HPDE6-E6E7 (cell line): Measurements from ENCODE around the gene TESK2.
A peak's percentile ranks its signal among the peaks of the same experiment; 100 is the strongest.

Experiments
- DNase-seq: peaks from one replicate; pipeline ENCODE4 v3.0.0; 2011; ENCODE audit warnings: missing footprints; ENCODE audit errors: extremely low spot score

Gene TESK2

GRCh38 chr1:45304311-45305081 lies 186.5 kb downstream of the TESK2 start:
- no peak for DNase-seq

- peak; percentile 95 for DNase-seq
These were observed 187.2 kb downstream of the TESK2 start for GRCh38 chr1:45303520-45304310.

GRCh38 chr1:45302505-45303150 lies 188.3 kb downstream of the TESK2 start:
- DNase-seq = no peak

GRCh38 chr1:45300669-45300997 lies 190.3 kb downstream of the TESK2 start:
- DNase-seq = no peak

- peak; percentile 68 for DNase-seq
These were observed 190.8 kb downstream of the TESK2 start for GRCh38 chr1:45299981-45300668.

GRCh38 chr1:45299296-45299695 lies 191.7 kb downstream of the TESK2 start:
- DNase-seq = no peak

- no peak for DNase-seq
These were observed 193.2 kb downstream of the TESK2 start for GRCh38 chr1:45297666-45298356.
